GM19238 (cell line): Measurements from ENCODE around the gene FMN1.

ENCODE experiments used
- DNase-seq: peaks from one replicate; pipeline ENCODE4 v3.0.0; 2011; ENCODE audit warnings: low spot score; ENCODE audit not compliant: insufficient read length

Gene FMN1

DNA sequence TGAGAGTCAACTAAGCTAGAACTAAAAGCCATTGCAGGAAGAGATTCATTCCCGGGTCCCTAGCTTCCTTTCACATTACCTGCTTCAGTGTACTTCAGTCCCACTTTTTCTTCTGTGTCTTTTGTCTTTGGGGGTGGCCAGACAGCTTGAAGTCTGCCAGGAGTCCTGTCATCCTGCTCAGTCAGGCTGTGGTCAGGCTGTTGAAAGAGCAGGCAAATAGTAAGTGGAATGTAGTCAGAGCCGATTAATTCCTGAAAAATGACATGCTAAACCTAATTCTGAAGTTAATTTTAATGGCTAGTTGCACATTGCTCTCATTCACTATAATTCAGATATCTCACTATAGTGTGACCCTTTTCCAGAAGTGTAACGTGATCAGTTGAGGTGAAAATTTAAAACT is 129.6 kb downstream of the FMN1 start:
- DNase-seq: no peak

DNA sequence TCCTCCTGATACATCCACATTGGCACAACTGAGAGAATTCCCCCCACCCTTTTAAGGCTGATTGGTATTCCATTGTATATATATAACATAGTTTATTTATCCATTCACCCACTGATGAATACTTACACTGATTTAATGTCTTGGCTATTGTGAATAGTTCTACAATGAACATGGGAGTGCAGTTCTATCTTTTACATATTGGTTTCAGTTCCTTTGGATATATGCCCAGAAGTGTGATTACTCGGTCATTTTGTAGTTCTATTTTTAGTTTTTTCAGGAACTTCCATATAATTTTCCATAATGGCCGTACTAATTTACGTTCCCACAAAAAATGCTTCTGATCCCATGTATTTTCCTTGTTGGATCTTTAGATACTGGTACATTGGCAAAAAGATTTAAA is 135.3 kb downstream of the FMN1 start:
- DNase-seq: no peak

- no peak for DNase-seq
Measured at GRCh38 chr15:33057845-33058244, 136.7 kb downstream of the FMN1 start.

DNA sequence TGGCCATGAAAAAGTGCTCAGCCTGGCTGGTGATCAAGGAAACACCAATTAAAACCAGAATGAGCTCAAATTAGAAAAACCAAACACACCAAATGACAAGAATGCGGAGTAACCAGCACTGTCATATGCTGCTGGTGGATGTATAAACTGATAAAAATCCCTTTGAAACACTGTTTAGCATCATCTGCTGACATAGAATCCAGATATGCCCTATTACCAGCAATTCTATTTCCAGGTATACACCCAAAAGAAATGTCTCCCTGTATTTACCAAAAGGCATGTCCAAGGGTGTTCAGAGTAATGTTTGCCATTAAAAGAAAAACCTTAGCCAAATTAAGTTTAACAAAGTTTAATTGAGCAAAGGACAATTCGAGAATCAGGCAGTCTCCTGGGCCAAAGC is 138.6 kb downstream of the FMN1 start:
- DNase-seq: no peak

GRCh38 chr15:33051528-33051927 is 143.0 kb downstream of the FMN1 start:
- DNase-seq: no peak

- DNase-seq: no peak
Measured at GRCh38 chr15:33048255-33048654, 146.3 kb downstream of the FMN1 start.

- no peak for DNase-seq
Measured at GRCh38 chr15:33047077-33047476, 147.4 kb downstream of the FMN1 start.

- no peak for DNase-seq
Measured at GRCh38 chr15:33046329-33046728, 148.2 kb downstream of the FMN1 start.

GRCh38 chr15:33045066-33045810 is 149.3 kb downstream of the FMN1 start:
- DNase-seq: no peak

DNA sequence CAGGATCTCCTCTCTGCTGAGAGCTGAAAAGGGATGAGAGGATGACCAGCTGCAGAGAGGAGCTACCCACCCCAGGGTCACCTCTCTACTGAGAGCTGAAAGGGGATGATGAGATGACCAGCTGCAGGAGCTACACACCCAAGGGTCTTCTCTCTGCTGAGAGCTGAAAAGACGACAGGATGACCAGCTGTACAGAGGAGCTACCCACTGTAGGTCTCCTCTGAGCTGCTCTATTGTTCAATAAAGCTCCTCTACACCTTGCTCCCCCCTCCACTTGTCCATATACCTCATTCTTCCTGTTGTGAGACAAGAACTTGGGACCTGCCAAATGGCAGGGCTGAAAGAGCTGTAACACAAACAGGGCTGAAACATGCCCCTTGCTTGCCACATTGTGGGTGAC is 149.9 kb downstream of the FMN1 start:
- no peak for DNase-seq

DNA sequence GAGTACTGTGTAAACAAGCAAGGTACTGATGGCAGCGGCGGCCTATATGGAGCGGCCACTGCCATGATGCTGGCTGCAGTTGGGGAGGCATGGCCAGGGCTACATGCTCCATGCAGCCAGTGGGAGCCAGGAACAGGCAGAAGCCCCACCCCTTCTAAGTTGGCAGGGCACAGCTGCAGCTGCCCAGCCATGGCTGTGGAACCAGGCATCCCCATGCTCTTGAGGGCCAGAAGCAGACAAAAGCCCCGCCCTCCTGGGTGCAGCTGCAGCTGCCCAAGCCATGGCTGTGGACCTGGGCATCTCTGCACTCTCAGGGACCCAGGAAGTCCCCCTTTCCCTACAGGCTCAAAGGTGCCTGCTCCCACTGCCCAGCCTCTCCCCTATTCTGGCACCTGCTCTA is 150.9 kb downstream of the FMN1 start:
- no peak for DNase-seq

- no peak for DNase-seq
Measured at GRCh38 chr15:33040496-33040895, 154.0 kb downstream of the FMN1 start.

DNA sequence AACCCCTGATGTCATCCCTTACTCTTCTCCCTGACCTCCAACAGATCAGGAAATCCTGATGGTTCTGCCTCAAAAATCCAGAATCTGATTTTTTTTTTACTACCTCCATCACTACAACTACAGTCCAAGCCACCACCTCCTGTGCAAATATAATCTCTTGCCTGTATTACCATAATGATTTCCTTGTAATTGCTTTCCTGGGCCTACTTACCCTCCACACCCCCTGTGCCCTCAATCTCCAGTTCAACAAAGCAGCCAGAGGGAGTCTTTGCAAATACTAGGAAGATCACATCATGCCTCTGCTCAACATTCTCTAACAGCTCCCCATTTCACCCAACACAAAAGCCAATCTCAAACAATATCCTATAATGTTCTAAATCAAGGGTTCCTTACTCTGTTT is 159.9 kb downstream of the FMN1 start:
- no peak for DNase-seq

DNA sequence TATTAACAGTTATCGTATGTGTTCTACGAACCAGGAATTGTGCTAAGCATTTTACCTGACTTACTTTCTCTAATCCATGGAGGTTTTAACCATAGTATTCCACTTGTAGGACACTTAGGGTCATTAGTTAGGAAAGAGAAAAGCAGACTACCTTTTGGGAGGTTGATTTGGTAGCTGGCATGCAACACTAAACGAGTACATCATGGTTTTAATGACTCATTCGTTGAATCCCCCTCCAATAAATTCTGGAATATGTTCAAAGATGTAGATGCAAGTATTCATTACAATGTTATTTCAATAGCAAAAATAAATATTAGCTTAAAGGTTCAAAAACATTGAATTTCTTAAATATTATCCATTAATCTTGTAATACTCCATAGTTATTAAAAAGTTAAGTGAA is 162.5 kb downstream of the FMN1 start:
- no peak for DNase-seq

GRCh38 chr15:33031324-33031821 is 163.1 kb downstream of the FMN1 start:
- no peak for DNase-seq

- DNase-seq: no peak
Measured at GRCh38 chr15:33030315-33030714, 164.2 kb downstream of the FMN1 start.

GRCh38 chr15:33029109-33029652 is 165.3 kb downstream of the FMN1 start:
- DNase-seq: no peak

GRCh38 chr15:33028495-33028894 is 166.0 kb downstream of the FMN1 start:
- DNase-seq: no peak

GRCh38 chr15:33027306-33028035 is 167.0 kb downstream of the FMN1 start:
- DNase-seq: no peak

GRCh38 chr15:33026614-33027013 is 167.9 kb downstream of the FMN1 start:
- DNase-seq: no peak

DNA sequence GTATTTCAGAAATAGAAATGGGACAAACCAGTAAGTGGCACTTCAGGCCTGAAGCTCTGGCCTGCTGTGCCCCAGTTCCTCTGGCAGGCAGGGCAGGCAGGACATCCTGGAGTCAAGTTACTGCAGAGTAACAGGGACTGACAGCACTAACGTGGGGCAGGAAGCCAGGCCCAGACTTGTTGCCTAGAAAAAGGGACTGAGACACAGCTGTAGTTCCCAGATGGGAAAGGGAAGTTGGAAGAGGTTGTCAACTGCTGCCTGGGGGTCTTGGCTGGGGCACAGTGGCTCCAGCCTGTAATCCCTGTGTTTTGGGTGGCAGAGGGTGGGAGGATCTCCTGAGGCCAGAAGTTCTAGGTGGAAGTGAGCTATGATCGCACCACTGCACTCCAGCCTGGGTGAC is 171.9 kb downstream of the FMN1 start:
- no peak for DNase-seq

DNA sequence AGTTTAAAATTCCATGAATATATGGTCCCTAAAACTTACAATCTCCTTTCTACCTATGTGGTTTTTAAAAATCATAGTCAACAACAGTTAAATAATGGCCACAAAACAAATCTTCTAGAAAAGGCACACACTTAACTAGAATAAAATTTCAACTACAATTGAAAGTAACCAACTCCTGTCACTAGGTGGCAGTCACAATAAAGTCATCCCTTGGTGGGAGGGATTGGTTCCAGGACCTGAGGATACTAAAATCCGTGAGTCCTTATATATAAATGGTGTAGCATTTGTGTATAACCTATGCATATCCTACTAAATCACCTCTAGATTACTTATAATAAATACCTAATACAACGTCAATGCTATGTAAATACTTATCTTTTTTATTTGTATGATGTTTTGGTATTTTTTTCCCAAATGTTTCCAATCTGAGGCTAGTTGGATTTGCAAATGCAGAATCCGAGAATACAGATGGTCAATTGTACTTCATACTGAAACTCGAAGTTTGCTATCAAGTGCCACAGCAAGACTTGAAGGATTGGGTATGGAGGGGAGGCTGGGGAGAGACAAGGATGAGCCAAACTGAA is 172.6 kb downstream of the FMN1 start:
- peak; percentile 22 for DNase-seq
